NCI-H2107 treated with DMSO at 0.1 percent for 48 hours (cell line): ENCODE data around the gene STMN1.

Source experiments
- DNase-seq: peaks from one replicate; lab custom pipeline; 2025; ENCODE audit not compliant: unreplicated experiment; lab: John Stamatoyannopoulos, UW

STMN1 gene

DNA sequence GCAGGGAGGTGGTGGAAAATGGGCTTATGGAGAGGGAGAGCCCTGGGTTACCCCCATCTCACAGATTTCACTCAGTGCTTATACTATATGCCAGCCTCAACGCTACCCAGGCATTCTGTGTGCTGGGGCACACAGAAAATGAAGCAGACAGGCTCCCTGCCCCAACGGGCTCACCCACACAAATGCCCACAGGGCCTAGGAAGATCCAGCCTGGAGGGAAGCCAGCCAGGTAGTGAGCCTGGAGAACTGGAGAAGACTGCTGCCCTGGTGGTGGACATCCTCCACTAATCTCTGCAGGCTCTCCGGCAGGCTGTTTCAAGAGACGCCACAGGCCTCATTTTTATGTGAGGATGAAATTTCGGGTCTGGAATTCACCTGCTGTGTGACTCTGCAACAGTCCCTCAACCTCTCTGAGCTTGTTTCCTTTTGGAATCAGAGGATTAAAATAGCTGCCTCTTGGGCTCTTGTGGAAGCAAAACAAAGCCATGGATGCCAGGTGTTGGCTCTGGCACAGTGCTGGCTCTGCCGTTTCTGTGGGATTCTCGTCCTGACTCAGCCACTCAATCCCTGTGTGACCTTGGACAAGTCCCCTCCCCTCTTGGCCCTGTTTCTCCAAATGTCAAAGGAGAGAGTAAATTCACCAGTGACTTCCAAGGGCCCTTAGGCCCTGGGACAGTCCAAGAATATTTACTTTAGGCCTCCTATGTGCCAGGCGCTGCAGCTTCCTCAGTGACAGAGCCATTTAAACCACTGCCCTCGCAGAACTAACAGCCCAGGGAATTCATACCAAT, 34.3 kb downstream of the STMN1 start:
- no peak for DNase-seq

DNA sequence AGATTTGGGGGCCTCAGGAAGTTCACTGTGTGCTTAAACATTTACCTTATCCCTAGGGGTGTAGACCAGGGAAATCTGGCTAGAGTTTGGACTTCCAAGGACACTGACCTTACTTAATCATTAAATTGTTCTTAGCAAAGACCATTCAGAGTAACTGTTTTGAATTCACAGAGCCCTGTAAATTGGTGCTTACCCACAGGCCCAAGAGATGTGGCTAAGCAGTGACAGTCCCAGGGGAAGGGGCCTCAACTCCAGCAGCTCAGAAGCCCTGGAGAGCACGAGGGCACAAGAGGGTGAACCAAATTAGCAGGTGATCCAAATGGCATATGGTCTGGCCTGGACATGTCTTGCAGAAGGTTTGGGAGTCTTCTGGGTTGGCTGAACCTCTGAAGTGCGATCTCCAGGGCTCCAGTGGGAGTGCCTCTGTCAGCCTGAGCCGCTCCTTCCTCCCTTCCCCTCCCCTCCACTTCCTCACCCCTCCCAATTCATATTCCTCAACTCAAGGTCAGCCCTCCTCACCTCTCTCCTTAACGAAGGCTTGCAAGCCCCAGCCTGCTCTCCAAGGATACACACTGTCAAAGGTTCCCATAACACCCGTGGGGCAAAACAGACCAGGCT, 35.0 kb downstream of the STMN1 start:
- DNase-seq, result no peak

DNA sequence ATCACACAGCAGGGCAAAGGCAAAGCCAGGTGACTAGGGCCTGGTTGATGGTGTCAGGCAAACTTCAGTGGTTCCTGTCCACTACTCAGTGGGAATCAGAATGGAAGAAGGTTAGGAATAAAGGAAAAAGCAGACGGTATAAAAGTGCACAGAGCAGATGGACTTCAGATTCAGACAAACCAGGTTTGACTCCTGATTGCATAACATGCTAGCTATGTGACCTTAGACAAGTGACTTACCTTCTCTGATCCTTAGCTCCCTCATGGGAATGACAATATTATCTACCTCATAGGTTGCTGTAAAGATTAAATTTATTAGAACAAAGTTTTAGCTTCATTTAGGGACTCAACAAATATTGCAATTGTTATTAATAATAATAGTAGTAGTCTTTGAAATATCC, 35.6 kb downstream of the STMN1 start:
- no peak for DNase-seq

DNA sequence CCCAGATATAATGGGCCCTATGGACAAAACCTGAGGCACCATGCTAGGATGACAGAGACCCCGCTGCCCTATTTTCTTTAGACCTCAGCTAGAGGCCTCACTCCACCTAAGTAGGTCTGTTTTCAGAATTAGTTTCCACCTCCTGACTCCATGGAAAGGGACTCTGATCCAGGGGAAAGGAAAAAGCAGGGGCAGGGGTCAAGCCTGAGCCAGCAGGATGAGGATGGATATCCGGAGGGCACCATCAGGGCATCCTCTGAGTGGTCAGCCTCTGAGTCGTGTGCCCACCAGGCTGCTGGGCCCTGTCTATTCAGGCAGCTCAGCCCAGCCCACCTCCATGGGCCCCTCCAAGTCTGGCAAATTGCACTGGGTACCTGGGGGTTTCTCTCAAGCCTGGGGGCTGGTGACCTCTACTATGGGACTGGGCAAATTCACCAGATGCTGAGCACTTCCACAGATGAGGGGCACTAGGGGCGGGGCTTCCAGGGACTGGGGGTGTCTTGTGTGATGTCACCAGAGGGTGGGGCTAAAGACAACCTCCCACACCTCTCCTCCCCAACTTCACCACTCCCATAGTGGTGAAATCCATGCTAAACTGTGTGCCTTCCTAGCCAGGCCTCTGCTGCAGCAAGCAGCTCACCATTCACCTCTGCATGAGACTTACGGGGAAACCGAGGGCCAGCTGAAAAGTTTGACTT, 36.2 kb downstream of the STMN1 start:
- no peak for DNase-seq

DNA sequence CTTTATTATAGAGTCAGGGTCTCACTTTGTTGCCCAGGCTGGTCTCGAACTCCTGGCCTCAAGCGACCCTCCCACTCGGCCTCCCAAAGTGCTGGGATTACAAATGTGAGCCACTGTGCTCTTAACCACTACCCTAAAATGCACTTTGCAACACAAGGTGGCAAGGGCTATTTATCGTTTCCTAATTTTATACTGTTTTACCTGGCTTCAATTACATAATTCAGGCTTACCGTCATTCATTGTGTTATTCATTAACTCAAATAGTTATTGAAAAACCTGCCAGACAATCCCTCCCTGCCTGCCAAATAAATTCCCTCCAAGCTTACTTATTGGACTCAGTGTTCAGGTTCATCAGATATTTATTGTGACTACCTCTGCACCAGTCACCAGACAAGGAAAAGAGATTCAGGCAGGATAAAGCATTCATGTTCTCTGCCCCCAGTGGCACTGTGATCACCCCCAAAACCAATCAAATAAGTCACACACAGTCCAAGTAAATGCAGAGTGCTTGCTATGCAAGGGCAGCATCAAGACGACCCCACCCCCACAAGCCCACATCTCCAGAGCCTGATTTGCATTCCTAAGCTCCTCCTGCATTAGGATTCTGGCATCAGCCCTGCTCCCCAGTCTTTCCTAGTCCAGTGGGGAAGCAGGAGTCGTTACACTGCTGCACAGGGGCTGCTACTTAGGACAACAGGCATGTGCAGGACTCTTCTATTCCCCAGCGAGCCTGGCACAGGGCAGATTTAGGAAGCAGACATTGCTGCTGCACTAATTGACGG, 38.8 kb downstream of the STMN1 start:
- DNase-seq, result no peak

DNA sequence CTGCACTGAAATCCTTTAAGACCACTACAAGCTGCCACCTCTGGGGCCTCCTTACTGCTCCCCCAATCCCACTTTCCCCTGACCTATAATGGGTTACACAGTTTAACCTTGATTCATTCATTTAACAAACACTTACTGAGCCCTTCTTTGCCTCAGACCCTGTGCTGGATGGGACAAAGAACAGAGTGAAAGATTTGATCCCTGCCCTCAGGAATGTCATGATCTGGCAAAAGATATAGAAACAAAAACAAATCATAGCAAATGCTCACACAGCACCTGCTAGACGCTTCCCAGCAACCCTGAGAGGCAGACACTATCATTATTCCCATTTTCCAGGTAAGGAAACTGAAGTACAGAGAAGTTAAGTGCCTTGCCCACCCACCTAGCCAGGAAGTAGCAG, 39.9 kb downstream of the STMN1 start:
- DNase-seq, result no peak

DNA sequence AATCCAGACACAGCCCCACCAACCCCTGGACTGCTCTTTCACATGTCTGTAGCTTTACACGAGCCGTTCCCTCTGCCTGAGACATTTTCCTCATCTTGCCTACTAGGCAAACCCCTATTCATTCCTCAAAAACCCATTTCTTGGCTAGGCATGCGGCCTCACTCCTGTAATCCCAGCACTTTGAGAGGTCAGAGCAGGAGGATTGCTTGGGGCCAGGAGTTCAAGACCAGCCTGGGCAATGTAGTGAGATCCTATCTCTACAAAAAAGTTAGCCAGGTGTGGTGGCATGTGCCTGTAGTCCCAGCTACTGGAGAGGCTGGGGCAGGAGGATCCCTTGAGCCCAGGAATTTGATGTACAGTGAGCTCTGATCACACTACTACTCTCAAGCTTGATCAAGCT, 41.8 kb downstream of the STMN1 start:
- DNase-seq, result no peak

DNA sequence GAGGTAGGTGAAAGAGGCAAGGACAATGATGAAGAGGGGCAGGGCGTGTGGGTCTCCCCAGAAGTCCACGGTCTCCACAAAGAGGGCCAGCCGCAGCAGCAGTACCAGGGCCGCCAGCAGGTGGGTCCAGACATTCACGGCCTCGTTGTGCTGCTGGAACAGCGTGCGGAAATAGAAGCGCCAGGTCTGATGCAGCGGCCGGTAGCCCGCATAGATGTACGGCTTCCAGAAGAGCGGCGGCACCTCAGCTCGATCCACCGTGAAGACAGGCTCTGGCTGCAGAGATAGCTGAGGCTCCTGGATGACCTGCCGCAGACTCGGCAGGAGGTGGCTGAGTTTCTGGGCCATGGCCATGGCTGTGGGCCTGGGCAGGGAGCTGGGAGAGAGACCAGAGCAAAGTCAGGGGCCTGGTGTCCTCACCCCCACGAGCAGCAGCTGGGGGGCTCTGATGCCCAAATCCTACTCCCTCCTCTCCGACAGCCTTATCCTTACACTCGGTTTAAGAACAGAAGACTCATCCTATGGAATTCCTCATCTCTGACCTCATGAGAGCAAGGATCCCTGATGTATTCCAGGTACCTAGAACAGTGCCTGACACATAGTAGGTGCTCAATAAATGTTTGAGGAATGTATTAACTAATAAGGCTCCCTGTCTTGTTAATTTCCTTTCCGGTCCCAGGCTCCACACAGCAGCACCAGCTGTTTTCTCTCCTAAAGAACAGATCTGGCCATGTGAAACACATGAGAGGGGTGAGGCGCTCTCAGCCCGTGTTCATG, 42.5 kb downstream of the STMN1 start:
- DNase-seq, result no peak

DNA sequence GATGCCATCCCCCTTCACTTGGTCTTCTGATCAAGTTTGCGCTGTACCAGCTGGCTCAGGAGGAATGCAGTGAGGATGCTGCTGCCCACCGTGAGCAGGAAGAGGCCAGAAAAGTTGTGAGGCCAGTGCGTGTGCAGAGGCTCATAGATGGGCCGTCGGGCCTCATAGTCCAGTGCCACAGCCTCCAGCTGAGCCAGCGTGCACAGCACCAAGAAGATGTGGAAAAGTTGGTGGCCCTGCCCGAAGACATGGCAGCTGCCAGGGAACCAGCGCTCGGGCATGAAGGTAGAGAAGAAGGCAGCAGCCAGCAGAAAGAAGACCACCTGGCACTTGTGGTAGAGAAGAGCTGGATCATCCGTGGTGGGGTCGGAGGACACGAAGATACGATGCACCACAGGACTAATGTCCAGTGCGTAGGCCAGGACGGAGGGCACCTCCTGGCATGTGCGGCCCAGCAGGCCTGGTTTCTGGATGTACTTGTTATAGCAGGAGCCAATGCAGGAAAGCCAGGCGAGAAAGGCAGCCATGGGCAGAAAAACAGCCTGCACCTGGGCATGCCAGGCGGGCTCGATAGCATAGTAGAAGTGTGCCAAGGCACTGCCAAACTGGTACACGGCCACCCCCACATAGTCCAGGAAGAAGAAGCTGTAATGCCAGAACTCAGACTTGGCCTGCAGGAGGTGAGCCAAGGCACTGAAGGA, 43.3 kb downstream of the STMN1 start:
- no peak for DNase-seq

DNA sequence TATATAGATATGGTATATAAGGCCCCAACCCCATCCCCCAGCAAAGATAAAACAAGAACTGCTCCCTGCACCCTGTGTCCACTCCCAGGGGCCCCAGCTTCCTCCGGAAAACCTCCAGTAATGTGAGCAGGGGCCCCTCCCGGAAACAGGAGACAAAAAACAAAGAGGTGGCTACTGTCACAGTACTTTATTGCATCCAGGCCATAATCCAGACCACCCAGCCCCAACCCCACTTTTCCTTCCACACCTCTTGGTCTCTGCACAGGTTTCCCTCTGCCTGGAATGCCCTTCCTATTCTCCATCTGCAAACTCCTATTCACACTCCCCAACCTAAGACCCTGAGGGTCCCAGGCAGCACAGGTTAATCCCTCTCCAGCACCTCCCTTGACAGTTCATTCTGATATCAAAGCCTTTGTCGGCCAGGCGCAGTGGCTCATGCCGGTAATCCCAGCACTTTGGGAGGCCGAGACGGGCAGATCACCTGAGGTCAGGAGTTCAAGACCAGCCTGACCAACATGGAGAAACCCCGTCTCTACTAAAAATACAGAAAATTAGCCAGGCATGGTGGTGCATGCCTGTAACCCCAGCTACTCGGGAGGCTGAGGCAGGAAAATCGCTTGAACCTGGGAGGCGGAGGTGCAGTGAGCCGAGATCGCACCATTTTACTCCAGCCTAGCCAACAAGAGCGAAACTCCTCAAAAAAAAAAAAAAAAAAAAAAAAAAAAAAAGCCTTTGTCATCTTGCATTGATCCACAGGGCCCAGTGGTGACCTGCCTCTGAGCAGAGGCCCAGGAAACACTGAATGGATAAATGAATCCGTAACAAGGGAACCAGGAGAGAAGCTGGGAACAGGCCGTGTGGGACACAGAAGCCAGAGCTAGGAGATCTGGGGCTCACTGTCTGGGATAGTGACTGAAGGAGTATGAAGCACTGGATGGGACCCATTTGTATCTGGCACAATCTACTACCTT, 44.6 kb downstream of the STMN1 start:
- DNase-seq, result no peak

DNA sequence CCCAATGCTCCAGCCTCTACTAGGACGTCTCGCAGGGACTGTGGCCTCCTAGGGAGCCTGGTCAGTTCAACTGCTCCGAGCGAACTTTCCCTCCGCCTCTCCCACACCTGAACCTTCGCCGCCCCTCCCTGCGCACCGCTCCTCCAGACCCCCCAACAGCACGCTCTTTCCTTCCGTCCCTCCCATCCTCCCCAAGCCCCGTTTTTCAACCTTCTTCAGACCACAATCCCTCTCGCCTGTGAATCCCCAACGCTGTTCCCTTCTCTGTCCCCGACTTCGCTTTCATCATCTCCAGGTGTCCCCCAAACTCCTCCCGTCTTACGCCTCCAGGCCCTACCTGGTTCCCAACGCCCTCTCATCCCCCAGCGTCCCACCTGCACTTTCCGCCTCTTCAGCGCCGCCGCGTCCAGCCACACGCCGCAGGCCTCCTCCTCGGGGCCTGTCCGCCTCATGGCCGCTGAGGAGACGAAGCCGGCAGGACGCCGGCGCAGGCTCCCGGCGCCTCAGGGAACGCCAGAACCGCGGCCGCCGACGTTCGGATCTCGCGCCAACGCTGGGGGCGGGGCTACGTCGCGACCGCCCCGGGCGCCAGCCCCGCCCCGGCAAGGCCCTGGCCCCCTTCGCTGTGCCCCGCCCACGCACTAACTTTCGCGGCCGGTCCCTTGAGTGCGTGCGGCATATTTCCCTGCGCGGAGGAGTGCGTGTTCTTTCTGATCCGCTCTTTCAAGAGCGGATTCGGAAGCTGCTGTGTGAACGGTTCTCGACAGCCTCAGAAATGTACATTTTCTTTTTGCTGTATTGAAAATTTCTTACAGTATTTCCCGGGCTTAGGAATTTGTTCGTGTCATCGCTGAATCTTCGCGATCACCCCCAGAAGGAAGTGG, 47.1 kb downstream of the STMN1 start, which contains the start of gene AUNIP:
AUNIP (minus strand) TSS at position 552 of the 884 bp plus-strand sequence; CDS start at position 452, 100 bp downstream.
- DNase-seq, result peak; percentile 76

DNA sequence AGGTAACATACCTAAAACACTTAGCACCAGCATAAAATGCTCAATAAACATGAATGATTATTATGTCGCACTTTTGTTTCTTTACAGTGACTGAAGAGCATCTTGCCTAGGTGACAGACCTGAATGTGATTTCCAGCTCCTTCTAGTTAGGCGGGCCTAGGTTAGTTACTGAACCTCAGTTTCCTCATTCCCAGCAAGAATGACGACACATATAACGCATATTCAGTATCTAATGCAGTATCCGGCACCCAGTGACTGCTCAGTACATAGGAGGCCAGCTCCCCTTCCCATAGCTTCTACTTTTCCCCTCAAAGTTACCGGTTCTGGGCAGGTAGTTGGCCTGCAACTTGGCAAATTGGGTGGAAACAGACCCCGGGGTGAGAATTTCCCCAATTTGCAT, 47.7 kb downstream of the STMN1 start:
- no peak for DNase-seq

DNA sequence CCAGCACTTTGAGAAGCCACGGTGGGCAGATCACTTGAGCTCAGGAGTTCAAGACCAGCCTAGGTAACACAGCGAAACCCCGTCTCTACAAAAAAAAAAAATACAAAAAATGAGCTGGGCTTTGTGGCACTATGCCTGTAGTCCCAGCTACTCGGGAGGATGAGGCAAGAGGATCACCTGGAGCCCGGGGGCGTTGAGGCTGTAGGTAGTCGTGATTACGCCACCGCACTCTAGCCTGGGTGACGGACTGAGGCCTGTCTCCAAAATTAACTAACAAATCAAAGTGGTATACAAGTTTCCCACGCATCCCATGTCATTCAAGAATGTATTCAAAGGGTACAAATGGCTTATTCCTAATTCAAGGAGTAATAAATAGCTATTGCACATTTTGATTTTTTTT, 49.4 kb downstream of the STMN1 start:
- no peak for DNase-seq

DNA sequence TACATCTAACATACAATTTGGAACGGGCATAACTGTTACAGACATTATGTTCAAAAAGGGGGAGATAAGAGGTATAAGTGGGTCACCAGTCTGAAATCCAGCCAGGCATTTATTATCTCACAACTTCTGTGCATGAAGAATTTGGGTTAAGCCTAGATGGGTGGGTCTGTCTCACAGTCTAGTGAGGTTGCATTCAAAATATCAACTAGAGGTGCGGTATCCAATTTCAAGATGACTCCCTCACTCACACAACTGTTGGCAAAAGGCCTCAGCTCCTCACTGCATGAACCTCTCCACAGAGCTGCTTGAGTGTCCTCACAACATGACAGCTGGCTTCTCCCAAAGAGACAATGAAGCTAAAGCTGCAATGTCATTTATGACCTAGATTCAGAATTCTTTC, 51.7 kb downstream of the STMN1 start:
- peak; percentile 43 for DNase-seq
